ENCODE results near the gene AOPEP. TPM values are rescaled to one million over a fixed set of nuclear protein-coding genes. Genes with fewer than 3 reads are reported as not detected.

AOPEP gene
- total and polyA plus RNA-seq, 2 of the 13 experiments (the other 11 are each of a cell fraction or from before 2014, with no cell fraction given): 22.2 to 41.6 TPM

DNA sequence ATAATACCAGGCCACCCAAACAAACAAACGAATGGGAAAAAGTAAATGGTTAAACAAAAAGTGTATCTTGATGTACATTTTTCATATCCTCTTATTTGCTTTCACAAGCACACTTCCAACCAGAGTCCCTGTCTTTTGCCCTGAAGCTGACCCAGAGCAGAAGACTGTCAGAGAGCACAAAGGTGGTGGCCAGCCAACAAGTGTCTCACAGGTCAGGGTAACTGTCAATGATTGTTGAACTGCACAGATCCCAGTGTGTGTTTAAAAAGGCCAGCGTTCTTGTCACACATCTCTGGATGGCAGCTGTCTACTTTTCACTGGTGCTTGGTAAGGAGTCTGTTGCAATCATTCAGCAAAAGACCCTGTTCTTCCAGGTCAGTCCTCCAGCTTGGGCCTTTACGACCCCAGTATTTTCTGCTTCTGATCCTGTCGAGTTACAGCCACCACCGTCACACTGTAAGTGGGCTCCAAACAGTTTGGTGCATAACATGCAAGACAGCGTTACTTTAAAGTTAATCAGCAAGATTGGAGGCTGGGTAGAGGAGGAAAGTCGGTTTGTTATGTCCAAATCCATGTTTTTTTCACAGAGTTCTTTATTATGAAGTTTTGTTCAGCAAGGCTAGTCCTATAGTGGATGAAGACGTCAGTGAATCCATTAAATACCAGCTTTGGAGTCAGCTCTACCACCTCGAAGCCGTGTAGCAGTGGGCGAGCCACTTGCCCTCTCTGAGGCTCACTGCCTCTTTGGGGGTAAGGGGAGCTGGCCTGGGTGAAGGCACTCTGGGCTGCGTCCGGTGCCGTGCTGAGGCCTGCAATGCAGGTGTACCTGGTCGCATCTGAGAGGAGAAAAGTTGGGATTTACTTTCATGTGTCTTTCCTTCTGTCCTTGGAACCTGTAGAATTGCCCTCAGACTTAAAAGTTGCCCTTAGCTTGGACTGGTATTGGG is 265.7 kb downstream of the AOPEP start (continued):
- TF ChIP-seq, protein P1, sequence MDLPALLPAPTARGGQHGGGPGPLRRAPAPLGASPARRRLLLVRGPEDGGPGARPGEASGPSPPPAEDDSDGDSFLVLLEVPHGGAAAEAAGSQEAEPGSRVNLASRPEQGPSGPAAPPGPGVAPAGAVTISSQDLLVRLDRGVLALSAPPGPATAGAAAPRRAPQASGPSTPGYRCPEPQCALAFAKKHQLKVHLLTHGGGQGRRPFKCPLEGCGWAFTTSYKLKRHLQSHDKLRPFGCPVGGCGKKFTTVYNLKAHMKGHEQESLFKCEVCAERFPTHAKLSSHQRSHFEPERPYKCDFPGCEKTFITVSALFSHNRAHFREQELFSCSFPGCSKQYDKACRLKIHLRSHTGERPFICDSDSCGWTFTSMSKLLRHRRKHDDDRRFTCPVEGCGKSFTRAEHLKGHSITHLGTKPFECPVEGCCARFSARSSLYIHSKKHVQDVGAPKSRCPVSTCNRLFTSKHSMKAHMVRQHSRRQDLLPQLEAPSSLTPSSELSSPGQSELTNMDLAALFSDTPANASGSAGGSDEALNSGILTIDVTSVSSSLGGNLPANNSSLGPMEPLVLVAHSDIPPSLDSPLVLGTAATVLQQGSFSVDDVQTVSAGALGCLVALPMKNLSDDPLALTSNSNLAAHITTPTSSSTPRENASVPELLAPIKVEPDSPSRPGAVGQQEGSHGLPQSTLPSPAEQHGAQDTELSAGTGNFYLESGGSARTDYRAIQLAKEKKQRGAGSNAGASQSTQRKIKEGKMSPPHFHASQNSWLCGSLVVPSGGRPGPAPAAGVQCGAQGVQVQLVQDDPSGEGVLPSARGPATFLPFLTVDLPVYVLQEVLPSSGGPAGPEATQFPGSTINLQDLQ (CRISPR knock-in tag; IDR thresholded peaks at IDR 0.05): no peak
- TF ChIP-seq ZNF607 (CRISPR knock-in tag; IDR thresholded peaks at IDR 0.05; ENCODE audit: borderline replicate concordance) (no peak), ZNF44 (CRISPR knock-in tag; IDR thresholded peaks at IDR 0.05) (no peak), SOX5 (CRISPR knock-in tag; IDR thresholded peaks at IDR 0.05; ENCODE audit: borderline replicate concordance) (peak; percentile 83), HES4 (CRISPR knock-in tag; IDR thresholded peaks at IDR 0.05; ENCODE audit: borderline replicate concordance) (no peak), NFE2L2 (IDR thresholded peaks at IDR 0.05; ENCODE audit: low read length) (no peak), HNRNPH1 (optimal IDR thresholded peaks at IDR 0.05; ENCODE audit: low read depth, low read length) (no peak), PAWR (CRISPR knock-in tag; IDR thresholded peaks at IDR 0.05; ENCODE audit: borderline replicate concordance) (no peak), SSRP1 (CRISPR knock-in tag; IDR thresholded peaks at IDR 0.05) (no peak), ZNF317 (CRISPR knock-in tag; IDR thresholded peaks at IDR 0.05) (no peak), MAFG (CRISPR knock-in tag; IDR thresholded peaks at IDR 0.05) (no peak), ZNF296 (CRISPR knock-in tag; conservative IDR thresholded peaks at IDR 0.05) (no peak), MAF1 (CRISPR knock-in tag; IDR thresholded peaks at IDR 0.05; ENCODE audit: borderline replicate concordance) (no peak), ZNF567 (CRISPR knock-in tag; IDR thresholded peaks at IDR 0.05; ENCODE audit: borderline replicate concordance) (no peak), NR3C1 (CRISPR knock-in tag; IDR thresholded peaks at IDR 0.05) (no peak), ETV6 (CRISPR knock-in tag; conservative IDR thresholded peaks at IDR 0.05) (no peak), ZNF557 (CRISPR knock-in tag; IDR thresholded peaks at IDR 0.05) (no peak), ZNF841 (CRISPR knock-in tag; IDR thresholded peaks at IDR 0.05; ENCODE audit: borderline replicate concordance) (no peak), GATAD1 (CRISPR knock-in tag; IDR thresholded peaks at IDR 0.05) (no peak; the same call in 1 of the 2 replicates), SMYD3 (CRISPR knock-in tag; IDR thresholded peaks at IDR 0.05) (no peak), MAFK (conservative IDR thresholded peaks at IDR 0.05 in 1 of 2, IDR thresholded peaks at IDR 0.05 in 1 of 2; ENCODE audit: low read length in 2 of 2) (no peak), ZNF441 (CRISPR knock-in tag; IDR thresholded peaks at IDR 0.05; ENCODE audit: borderline replicate concordance) (no peak), ELF3 (CRISPR knock-in tag; IDR thresholded peaks at IDR 0.05) (peak; percentile 68), ELF4 (CRISPR knock-in tag; IDR thresholded peaks at IDR 0.05; ENCODE audit: borderline replicate concordance) (no peak), HIVEP1 (CRISPR knock-in tag; IDR thresholded peaks at IDR 0.05) (no peak), PAX8 (CRISPR knock-in tag; IDR thresholded peaks at IDR 0.05; ENCODE audit: borderline replicate concordance) (no peak)
- TF ChIP-seq, protein P2, sequence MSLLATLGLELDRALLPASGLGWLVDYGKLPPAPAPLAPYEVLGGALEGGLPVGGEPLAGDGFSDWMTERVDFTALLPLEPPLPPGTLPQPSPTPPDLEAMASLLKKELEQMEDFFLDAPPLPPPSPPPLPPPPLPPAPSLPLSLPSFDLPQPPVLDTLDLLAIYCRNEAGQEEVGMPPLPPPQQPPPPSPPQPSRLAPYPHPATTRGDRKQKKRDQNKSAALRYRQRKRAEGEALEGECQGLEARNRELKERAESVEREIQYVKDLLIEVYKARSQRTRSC (CRISPR knock-in tag; IDR thresholded peaks at IDR 0.05; ENCODE audit: low read depth): no peak
- TF ChIP-seq, protein P3, sequence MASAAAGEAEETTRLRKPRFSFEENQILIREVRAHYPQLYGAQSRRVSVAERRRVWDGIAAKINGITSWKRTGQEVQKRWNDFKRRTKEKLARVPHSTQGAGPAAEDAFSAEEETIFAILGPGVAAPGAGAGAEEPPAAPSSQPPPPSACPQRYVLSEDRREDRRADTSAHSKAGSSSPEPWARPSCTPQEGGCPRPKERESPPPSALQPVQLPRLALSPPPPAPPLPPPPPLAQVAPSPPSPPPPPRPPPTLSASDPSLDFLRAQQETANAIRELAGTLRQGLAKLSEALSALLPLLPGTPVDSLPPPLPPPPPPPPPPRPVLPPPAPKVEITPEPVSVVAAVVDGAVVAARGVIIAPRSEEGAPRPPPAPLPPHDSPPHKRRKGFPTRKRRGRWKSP (CRISPR knock-in tag; IDR thresholded peaks at IDR 0.05): peak; percentile 32; the same call in 1 of the 2 replicates
